Liver (tissue), 9 donors: ENCODE data around the gene ENHO. TPM values are rescaled to one million over a fixed set of nuclear protein-coding genes. Genes with fewer than 3 reads are reported as not detected.

Source experiments
- DNase-seq: peaks from one replicate; pipeline ENCODE4 v3.0.0-alpha.2; 2017; ENCODE audit warnings: low spot score
- H3K27ac ChIP-seq, 2 donors: one replicate each; pipeline ENCODE4 v1.7.0; 2013; ENCODE audit warnings: inconsistent platforms in 2 of 2, low read length in 2 of 2, control low read depth in 1 of 2, low read depth in 1 of 2, mild to moderate bottlenecking in 1 of 2
- H3K27me3 ChIP-seq, 4 donors: one replicate each; pipeline versions ENCODE4 v1.6.1 to v1.7.0; 2013; ENCODE audit warnings: low read length in 3 of 4, inconsistent platforms in 1 of 4, mild to moderate bottlenecking in 1 of 4, moderate library complexity in 1 of 4; ENCODE audit not compliant: control insufficient read depth in 4 of 4, insufficient read depth in 4 of 4
- H3K36me3 ChIP-seq, 4 donors: one replicate each; pipeline versions ENCODE4 v1.6.1 to v1.7.0; 2013; ENCODE audit warnings: low read length in 3 of 4, mild to moderate bottlenecking in 3 of 4, low read depth in 1 of 4, moderate library complexity in 1 of 4; ENCODE audit not compliant: control insufficient read depth in 4 of 4, insufficient read depth in 3 of 4
- H3K4me1 ChIP-seq, 4 donors: one replicate each; pipeline versions ENCODE4 v1.6.1 to v1.7.0; 2013; ENCODE audit warnings: low read length in 3 of 4, mild to moderate bottlenecking in 3 of 4, moderate library complexity in 1 of 4; ENCODE audit not compliant: control insufficient read depth in 4 of 4, insufficient read depth in 4 of 4
- H3K4me3 ChIP-seq, 3 donors: one replicate each; pipeline versions ENCODE4 v1.6.1 to v1.7.0; 2013; ENCODE audit warnings: low read length in 3 of 3, control low read depth in 1 of 3, low read depth in 1 of 3, mild to moderate bottlenecking in 1 of 3
- H3K9ac ChIP-seq, 2 donors: one replicate each; pipeline ENCODE4 v1.7.0; 2013; ENCODE audit warnings: low read length in 2 of 2, mild to moderate bottlenecking in 2 of 2, moderate library complexity in 2 of 2, control low read depth in 1 of 2, low read depth in 1 of 2
- H3K9me3 ChIP-seq, 4 donors: one replicate each; pipeline versions ENCODE4 v1.6.1 to v1.7.0; 2013; ENCODE audit warnings: low read length in 3 of 4; ENCODE audit not compliant: control insufficient read depth in 4 of 4
- ATF3 ChIP-seq: IDR thresholded peaks from 2 replicates; pipeline ENCODE4 v1.6.1; 2016; ENCODE audit warnings: antibody characterized with exemption
- CTCF ChIP-seq: fragments of 150-350 bp; IDR thresholded peaks from 2 replicates; pipeline ENCODE4 v1.5.1; 2017; ENCODE audit warnings: improper control_type of control experiment, low read depth, low read length; ENCODE audit not compliant: missing input control
- EGR1 ChIP-seq, 2 donors: IDR thresholded peaks; 2 replicates each; pipeline ENCODE4 v1.6.1; 2016 to 2018; ENCODE audit warnings: antibody characterized with exemption in 2 of 2, low read depth in 2 of 2
- FOXA2 ChIP-seq: IDR thresholded peaks from 2 replicates; pipeline ENCODE4 v1.6.1; 2016; ENCODE audit warnings: antibody characterized with exemption
- GABPA ChIP-seq, 2 donors: IDR thresholded peaks in 1 of 2; conservative IDR thresholded peaks in 1 of 2; 2 replicates each; pipeline ENCODE4 v1.6.1; 2016; ENCODE audit warnings: antibody characterized with exemption in 2 of 2, mild to moderate bottlenecking in 1 of 2, moderate library complexity in 1 of 2
- HNF4A ChIP-seq, 2 donors: conservative IDR thresholded peaks; 2 replicates each; pipeline ENCODE4 v1.6.1; 2016; ENCODE audit warnings: antibody characterized with exemption in 2 of 2, mild to moderate bottlenecking in 2 of 2
- HNF4G ChIP-seq: IDR thresholded peaks from 2 replicates; pipeline ENCODE4 v1.6.1; 2016; ENCODE audit warnings: antibody characterized with exemption
- JUND ChIP-seq, 2 donors: IDR thresholded peaks; 2 replicates each; pipeline ENCODE4 v1.6.1; 2016; ENCODE audit warnings: antibody characterized with exemption in 2 of 2
- MAX ChIP-seq: IDR thresholded peaks from 2 replicates; pipeline ENCODE4 v1.6.1; 2016; ENCODE audit warnings: antibody characterized with exemption
- NR2F2 ChIP-seq: IDR thresholded peaks from 2 replicates; pipeline ENCODE4 v1.6.1; 2016; ENCODE audit warnings: antibody characterized with exemption
- RAD21 ChIP-seq, 2 donors: IDR thresholded peaks; 2 replicates each; pipeline ENCODE4 v1.6.1; 2016; ENCODE audit warnings: antibody characterized with exemption in 2 of 2, mild to moderate bottlenecking in 2 of 2
- REST ChIP-seq: IDR thresholded peaks from 2 replicates; pipeline ENCODE4 v1.6.1; 2016; ENCODE audit warnings: antibody characterized with exemption, mild to moderate bottlenecking
- RXRA ChIP-seq, 2 donors: IDR thresholded peaks; 2 replicates each; pipeline ENCODE4 v1.6.1; 2017 to 2018; ENCODE audit warnings: antibody characterized with exemption in 2 of 2, mild to moderate bottlenecking in 1 of 2
- SP1 ChIP-seq: IDR thresholded peaks from 2 replicates; pipeline ENCODE4 v1.6.1; 2018; ENCODE audit warnings: antibody characterized with exemption, mild to moderate bottlenecking
- YY1 ChIP-seq: IDR thresholded peaks from 2 replicates; pipeline ENCODE4 v1.6.1; 2016; ENCODE audit warnings: antibody characterized with exemption, mild to moderate bottlenecking
- ZBTB33 ChIP-seq: IDR thresholded peaks from 2 replicates; pipeline ENCODE4 v1.6.1; 2016; ENCODE audit warnings: antibody characterized with exemption
- WGBS: extraction: QIAGEN DNeasy Blood & Tissue Kit; methylation state at CpG from one replicate; pipeline ENCODE4 v1.1.7; 2013; 5-methylcytosine and 5-hydroxymethylcytosine counted together
- polyA plus RNA-seq, 2 donors: library from polyadenylated mRNA; stranded (reverse) in 1 of 2; unstranded in 1 of 2; fragments of 200-250 nt in 1 of 2; fragments of >200 nt in 1 of 2; fragmentation: Nextera tagmentation in 1 of 2; extraction: Ambion mirVana in 1 of 2; gene quantifications; one replicate each; pipeline versions ENCODE4 v1.2.1 to v1.2.3, GENCODE V29; 2013 to 2015
- total RNA-seq, 2 donors: library from RNA; depleted of rRNA; stranded (reverse); fragments of >200 nt; gene quantifications; one replicate each; pipeline ENCODE4 v1.2.3, GENCODE V29; 2014
- donor health status: healthy.
- donor health status: healthy.
- donor health status: healthy.
- donor health status: healthy.
- donor health status: healthy.

Gene ENHO
- total and polyA plus RNA-seq, 4 donors, result 0.67 to 9.6 (median 1.9) TPM

- H3K27me3 ChIP-seq, result no peaks in the 10 kb centered on the region
Observed at GRCh38 chr9:34499076-34499475, 23.7 kb downstream of the ENHO start.

More at GRCh38 chr9:34499076-34499475, 23.7 kb downstream of the ENHO start:
- Histone ChIP-seq H3K9ac (no peak overlapping the region), H3K9me3 (no peaks in the 10 kb centered on the region), H3K36me3 (no peaks in the 10 kb centered on the region), H3K4me1 (peaks cover 0 to 9% (median 4%) of the 10 kb centered on the region in 4 donors), H3K4me3 (no peak overlapping the region), H3K27ac (no peak overlapping the region)
- DNase-seq, result no peak
- TF ChIP-seq ATF3 (no peak), HNF4G (no peak), SP1 (no peak), CTCF (no peak), RXRA (IDR thresholded peaks at IDR 0.05) (no peak), HNF4A (conservative IDR thresholded peaks at IDR 0.05) (no peak), JUND (IDR thresholded peaks at IDR 0.05) (no peak), GABPA (IDR thresholded peaks at IDR 0.05 in 1 of 2, conservative IDR thresholded peaks at IDR 0.05 in 1 of 2) (no peak), EGR1 (IDR thresholded peaks at IDR 0.05; ENCODE audit: low read depth in 2 of 2) (no peak), MAX (no peak), FOXA2 (no peak), RAD21 (IDR thresholded peaks at IDR 0.05) (no peak), REST (no peak), ZBTB33 (no peak), YY1 (no peak), NR2F2 (no peak)
- WGBS, result 78% methylated on average over 2 of the region's 2 CpGs
